Cardiac muscle cell (in vitro differentiated cells and primary cell): ENCODE results near the gene ZAR1L. TPM values are rescaled to one million over a fixed set of nuclear protein-coding genes. Genes with fewer than 3 reads are reported as not detected.

Source experiments
- DNase-seq, 2 donors: peaks; one replicate each; pipeline versions ENCODE4 v3.0.0 to v3.0.0-alpha.2; 2010 to 2017; ENCODE audit warnings: low read depth in 1 of 2, low spot score in 1 of 2
- H3K27ac ChIP-seq: fragments of 200-600 bp; sonication (generic); 2 replicates; pipeline ENCODE4 v1.5.1; 2016
- H3K27me3 ChIP-seq: fragments of 200-600 bp; sonication (generic); 2 replicates; pipeline ENCODE4 v1.6.0; 2016; ENCODE audit warnings: control low read depth
- H3K36me3 ChIP-seq: fragments of 200-600 bp; sonication (generic); 2 replicates; pipeline ENCODE4 v1.5.1; 2016; ENCODE audit warnings: control low read depth
- H3K4me1 ChIP-seq: fragments of 200-600 bp; sonication (generic); 2 replicates; pipeline ENCODE4 v1.8.1; 2017; ENCODE audit warnings: low read depth, mild to moderate bottlenecking, mixed run types
- H3K4me3 ChIP-seq: fragments of 200-600 bp; sonication (generic); 2 replicates; pipeline ENCODE4 v1.5.1; 2016; ENCODE audit warnings: mild to moderate bottlenecking
- H3K9me3 ChIP-seq: fragments of 200-600 bp; sonication (generic); 2 replicates; pipeline ENCODE4 v1.5.1; 2017; ENCODE audit warnings: low read depth, mild to moderate bottlenecking, control low read depth
- polyA plus RNA-seq: library from polyadenylated mRNA; unstranded; fragments of >200 nt; fragmentation: Nextera tagmentation; extraction: Ambion mirVana; gene quantifications from 2 replicates; pipeline ENCODE4 v1.2.1, GENCODE V29; 2016
- total RNA-seq: library from RNA; depleted of rRNA; stranded (reverse); fragments of >200 nt; gene quantifications from 2 replicates; pipeline ENCODE4 v1.2.3, GENCODE V29; 2016
- TF ChIP-seq, protein P1 (sequence below): IDR thresholded peaks from 2 replicates; pipeline ENCODE4 v1.5.1; 2012; ENCODE audit warnings: low read depth, mild to moderate bottlenecking, low read length

Gene ZAR1L
- total and polyA plus RNA-seq, 2 experiments from 2014 or later: not detected

DNA sequence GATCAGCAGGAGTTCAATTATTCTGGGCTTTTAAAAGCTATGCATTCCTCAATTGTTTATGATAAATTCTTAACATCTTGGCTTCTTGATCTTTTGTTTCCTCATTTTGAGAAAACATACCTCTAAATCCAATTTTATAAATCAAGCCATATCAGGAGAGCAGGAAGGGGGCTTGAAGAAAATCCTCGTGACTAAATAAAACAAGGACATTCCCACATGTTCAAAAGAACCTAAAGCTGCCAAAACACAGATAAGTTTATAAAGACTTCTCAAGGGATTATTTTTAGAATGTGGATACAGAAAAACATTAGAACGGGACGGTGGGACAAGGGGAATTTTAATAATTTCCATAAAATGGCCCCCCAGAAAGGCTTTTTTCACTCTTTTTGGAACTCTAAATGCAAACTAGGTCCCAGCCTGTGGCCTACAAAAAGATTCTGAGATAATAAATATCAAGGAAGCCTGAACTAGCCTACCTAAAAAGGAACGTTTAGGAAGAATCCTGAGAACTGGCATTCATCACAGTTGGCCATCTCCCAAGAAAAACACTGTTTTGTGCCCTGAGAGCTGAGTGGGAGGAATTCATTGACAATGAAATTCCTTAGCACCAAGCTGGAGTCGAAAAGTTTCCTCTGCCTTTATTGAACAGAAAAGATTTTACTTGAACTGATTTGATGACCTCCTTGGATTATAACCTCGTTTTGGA, 30.1 kb downstream of the ZAR1L start:
- Histone ChIP-seq H3K4me1 (peaks cover 19% of the 10 kb centered on the region), H3K27me3 (no peaks in the 10 kb centered on the region), H3K36me3 (no peaks in the 10 kb centered on the region), H3K9me3 (no peaks in the 10 kb centered on the region), H3K4me3 (no peak overlapping the region), H3K27ac (peak overlapping the region; percentile 59)
- TF ChIP-seq, protein P1, sequence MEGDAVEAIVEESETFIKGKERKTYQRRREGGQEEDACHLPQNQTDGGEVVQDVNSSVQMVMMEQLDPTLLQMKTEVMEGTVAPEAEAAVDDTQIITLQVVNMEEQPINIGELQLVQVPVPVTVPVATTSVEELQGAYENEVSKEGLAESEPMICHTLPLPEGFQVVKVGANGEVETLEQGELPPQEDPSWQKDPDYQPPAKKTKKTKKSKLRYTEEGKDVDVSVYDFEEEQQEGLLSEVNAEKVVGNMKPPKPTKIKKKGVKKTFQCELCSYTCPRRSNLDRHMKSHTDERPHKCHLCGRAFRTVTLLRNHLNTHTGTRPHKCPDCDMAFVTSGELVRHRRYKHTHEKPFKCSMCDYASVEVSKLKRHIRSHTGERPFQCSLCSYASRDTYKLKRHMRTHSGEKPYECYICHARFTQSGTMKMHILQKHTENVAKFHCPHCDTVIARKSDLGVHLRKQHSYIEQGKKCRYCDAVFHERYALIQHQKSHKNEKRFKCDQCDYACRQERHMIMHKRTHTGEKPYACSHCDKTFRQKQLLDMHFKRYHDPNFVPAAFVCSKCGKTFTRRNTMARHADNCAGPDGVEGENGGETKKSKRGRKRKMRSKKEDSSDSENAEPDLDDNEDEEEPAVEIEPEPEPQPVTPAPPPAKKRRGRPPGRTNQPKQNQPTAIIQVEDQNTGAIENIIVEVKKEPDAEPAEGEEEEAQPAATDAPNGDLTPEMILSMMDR: no peak
- DNase-seq: peak; percentile 73 to 89

DNA sequence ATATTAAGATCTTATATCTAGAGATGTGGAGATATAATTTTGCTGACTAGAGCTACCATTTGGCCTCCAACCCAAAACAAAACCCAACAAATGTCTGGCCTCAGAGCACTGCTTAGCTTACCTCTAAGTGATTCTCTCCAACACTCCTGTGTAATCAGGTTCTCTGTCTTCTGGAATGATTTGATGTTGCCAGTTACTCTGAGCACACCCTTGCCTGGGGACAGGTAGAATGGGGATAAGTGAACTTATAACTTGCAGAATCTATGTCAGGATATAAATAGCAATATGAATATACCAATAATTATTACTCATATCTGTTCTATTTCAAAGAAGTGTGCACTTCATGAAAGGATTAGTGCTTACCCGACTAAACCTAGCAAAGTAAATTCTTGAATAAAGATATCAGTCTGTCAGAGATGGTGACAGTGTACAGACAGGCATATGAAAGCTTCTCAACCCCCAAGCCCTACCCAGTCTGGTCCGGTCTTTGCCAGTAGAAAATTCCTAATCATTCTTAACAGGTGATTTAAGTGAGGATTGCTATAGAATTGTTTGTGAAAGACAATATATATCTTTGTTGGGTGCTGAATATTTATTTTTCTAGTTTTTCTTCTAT, 33.0 kb downstream of the ZAR1L start:
- peak in 1 of 2 donors; percentile 25 for DNase-seq
- no peaks in the 10 kb centered on the region for H3K27me3 ChIP-seq
- no peaks in the 10 kb centered on the region for H3K36me3 ChIP-seq
- H3K4me1 ChIP-seq: peaks cover 19% of the 10 kb centered on the region
- TF ChIP-seq, protein P1: no peak
- peak overlapping the region; percentile 27 for H3K27ac ChIP-seq
- H3K4me3 ChIP-seq: no peak overlapping the region
- no peaks in the 10 kb centered on the region for H3K9me3 ChIP-seq

DNA sequence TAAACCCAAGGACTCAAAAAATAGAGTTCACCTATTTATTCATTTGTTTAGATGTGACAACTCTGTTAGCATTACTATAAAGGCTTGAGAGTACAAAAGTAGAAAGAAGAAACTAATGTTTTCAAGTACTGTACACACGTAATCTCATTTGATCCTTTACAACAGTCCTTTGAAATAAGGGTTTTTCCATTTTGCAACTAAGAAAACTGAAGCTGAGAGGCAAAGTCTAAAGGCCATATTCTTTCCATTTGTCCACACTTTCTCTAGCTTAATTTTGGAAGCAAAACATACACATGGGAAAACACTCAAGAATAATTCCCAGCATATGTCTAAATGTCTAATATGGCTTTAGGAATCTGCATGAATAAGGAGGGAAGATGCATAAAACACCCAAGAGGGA, 34.1 kb downstream of the ZAR1L start:
- TF ChIP-seq, protein P1: no peak
- H3K4me3 ChIP-seq: no peak overlapping the region

DNA sequence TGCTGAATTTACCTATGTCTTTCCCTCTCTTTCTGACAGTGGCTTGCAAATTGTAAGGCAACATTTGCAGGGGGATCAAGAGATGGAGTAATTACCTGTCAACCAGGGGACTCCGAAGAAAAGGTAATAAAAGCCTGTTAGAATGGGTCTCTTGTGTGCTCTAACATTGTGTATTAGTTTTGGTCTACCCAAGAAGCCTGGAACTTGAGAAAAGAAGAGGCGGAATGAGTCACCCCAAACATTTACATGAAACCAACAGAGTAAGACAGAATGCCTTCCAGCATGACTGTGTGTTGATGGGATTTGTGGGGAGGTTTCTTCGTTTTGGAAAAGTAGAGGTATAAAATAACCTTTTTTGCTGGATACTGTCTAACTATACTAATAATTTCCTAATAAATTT, 36.7 kb downstream of the ZAR1L start:
- Histone ChIP-seq H3K27ac (no peak overlapping the region), H3K4me3 (no peak overlapping the region), H3K9me3 (no peaks in the 10 kb centered on the region), H3K4me1 (peaks cover 4% of the 10 kb centered on the region), H3K36me3 (no peaks in the 10 kb centered on the region), H3K27me3 (no peaks in the 10 kb centered on the region)
- TF ChIP-seq, protein P1: no peak
- no peak for DNase-seq

More for the DNA sequence above, 34.1 kb downstream of the ZAR1L start:
- Histone ChIP-seq H3K27ac (no peak overlapping the region), H3K9me3 (no peaks in the 10 kb centered on the region), H3K27me3 (no peaks in the 10 kb centered on the region), H3K36me3 (no peaks in the 10 kb centered on the region), H3K4me1 (peaks cover 19% of the 10 kb centered on the region)
- no peak for DNase-seq

DNA sequence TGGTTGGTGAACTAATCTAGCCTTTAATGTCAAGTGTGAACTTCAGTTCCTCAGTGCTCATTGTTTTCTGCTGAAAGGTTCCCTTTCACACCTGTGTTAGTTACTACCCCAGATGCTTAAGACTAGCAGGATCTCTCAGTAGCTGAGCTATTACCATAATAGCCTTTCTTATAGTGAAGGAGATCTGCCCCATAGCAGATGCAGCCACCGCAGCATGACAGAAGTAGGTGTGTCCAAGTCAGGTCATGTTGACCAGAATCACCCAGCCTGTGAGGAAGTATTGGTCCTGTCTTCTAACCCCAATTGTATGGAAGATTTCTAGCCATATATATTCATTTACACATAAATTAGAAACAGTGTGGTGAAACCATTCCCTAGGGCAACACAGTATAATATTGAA, 37.3 kb downstream of the ZAR1L start:
- Histone ChIP-seq H3K9me3 (no peaks in the 10 kb centered on the region), H3K27ac (no peak overlapping the region), H3K4me3 (no peak overlapping the region), H3K27me3 (no peaks in the 10 kb centered on the region), H3K36me3 (no peaks in the 10 kb centered on the region), H3K4me1 (peaks cover 3% of the 10 kb centered on the region)
- TF ChIP-seq, protein P1: no peak
- no peak for DNase-seq
